ENCODE measurements around the gene PTPRN2. TPM values are rescaled to one million over a fixed set of nuclear protein-coding genes. Genes with fewer than 3 reads are reported as not detected.
A peak's percentile ranks its signal among the peaks of the same experiment; 100 is the strongest.

PTPRN2 gene
- total and polyA plus RNA-seq, 4 donors: 18.1 to 69.9 (median 50.4) TPM

DNA sequence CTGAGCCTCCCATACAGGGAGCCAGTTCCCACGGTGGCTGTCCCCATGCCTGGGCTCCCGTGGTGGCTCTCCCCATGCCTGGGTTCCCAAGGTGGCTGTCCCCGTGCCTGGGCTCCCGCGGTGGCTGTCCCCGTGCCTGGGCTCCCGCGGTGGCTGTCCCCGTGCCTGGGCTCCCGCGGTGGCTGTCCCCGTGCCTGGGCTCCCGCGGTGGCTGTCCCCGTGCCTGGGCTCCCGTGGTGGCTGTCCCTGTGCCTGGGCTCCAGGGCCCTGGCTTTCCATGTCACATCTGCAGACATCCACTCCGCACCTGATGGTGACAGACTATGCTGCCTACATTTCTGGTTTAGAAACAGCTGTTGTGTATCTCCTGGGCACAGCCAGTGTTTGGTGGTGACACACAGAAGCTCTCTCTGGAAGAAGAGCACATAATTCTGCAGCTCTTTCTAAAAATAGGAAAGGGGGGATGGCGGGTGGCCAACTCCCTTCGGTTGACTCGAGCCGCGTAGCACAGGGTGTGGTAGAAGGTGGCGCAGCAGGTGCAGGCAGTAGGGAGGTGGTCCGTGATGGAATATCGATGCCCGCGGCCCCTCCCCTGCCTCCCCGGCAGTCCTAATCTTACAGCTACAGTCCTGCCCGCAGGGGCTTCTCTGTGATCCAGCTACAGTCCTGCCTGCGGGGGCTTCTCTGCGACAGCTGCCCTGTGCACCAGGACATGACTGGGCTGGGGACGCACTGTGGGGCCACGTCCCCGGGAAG is 999.6 kb downstream of the PTPRN2 start:
- peak in 1 of 6 donors; percentile 50 for DNase-seq (ENCODE audit: low read depth in 4 of 6, low spot score in 6 of 6)
- H3K9me3 ChIP-seq (ENCODE audit: control insufficient read depth, insufficient read depth, low read length): no peaks in the 10 kb centered on the region
- peaks cover 17% of the 10 kb centered on the region for H3K4me1 ChIP-seq (ENCODE audit: control insufficient read depth, insufficient read depth, low read length)
- H3K27me3 ChIP-seq (ENCODE audit: control insufficient read depth, insufficient read depth, low read length): no peaks in the 10 kb centered on the region
- H3K36me3 ChIP-seq (ENCODE audit: control insufficient read depth, insufficient read depth, low read length): peaks cover 43% of the 10 kb centered on the region
- no peak overlapping the region for H3K27ac ChIP-seq (ENCODE audit: low read depth, low read length)
- H3K4me3 ChIP-seq (ENCODE audit: low read depth, low read length): no peak overlapping the region
- 81% methylated on average over 21 of the region's 34 CpGs for WGBS (ENCODE audit: insufficient coverage)

GRCh38 chr7:157587051-157587804 is 1000.4 kb downstream of the PTPRN2 start:
- Histone ChIP-seq H3K4me3 (ENCODE audit: low read depth, low read length) (no peak overlapping the region), H3K9me3 (ENCODE audit: control insufficient read depth, insufficient read depth, low read length) (no peaks in the 10 kb centered on the region), H3K4me1 (ENCODE audit: control insufficient read depth, insufficient read depth, low read length) (peaks cover 17% of the 10 kb centered on the region), H3K27ac (ENCODE audit: low read depth, low read length) (no peak overlapping the region), H3K27me3 (ENCODE audit: control insufficient read depth, insufficient read depth, low read length) (no peaks in the 10 kb centered on the region), H3K36me3 (ENCODE audit: control insufficient read depth, insufficient read depth, low read length) (peaks cover 36% of the 10 kb centered on the region)
- 93% methylated on average over 11 of the region's 12 CpGs for WGBS (ENCODE audit: insufficient coverage)
- no peak for DNase-seq (ENCODE audit: low read depth in 4 of 6, low spot score in 6 of 6)

- 90% methylated on average over 15 of the region's 15 CpGs for WGBS (ENCODE audit: insufficient coverage)
- H3K27ac ChIP-seq (ENCODE audit: low read depth, low read length): no peak overlapping the region
- DNase-seq (ENCODE audit: low read depth in 4 of 6, low spot score in 6 of 6): no peak
- no peaks in the 10 kb centered on the region for H3K27me3 ChIP-seq (ENCODE audit: control insufficient read depth, insufficient read depth, low read length)
- H3K9me3 ChIP-seq (ENCODE audit: control insufficient read depth, insufficient read depth, low read length): no peaks in the 10 kb centered on the region
- H3K4me3 ChIP-seq (ENCODE audit: low read depth, low read length): no peak overlapping the region
- H3K36me3 ChIP-seq (ENCODE audit: control insufficient read depth, insufficient read depth, low read length): peaks cover 34% of the 10 kb centered on the region
- H3K4me1 ChIP-seq (ENCODE audit: control insufficient read depth, insufficient read depth, low read length): peaks cover 20% of the 10 kb centered on the region
These were observed 1001.1 kb downstream of the PTPRN2 start for GRCh38 chr7:157586426-157586955.

DNA sequence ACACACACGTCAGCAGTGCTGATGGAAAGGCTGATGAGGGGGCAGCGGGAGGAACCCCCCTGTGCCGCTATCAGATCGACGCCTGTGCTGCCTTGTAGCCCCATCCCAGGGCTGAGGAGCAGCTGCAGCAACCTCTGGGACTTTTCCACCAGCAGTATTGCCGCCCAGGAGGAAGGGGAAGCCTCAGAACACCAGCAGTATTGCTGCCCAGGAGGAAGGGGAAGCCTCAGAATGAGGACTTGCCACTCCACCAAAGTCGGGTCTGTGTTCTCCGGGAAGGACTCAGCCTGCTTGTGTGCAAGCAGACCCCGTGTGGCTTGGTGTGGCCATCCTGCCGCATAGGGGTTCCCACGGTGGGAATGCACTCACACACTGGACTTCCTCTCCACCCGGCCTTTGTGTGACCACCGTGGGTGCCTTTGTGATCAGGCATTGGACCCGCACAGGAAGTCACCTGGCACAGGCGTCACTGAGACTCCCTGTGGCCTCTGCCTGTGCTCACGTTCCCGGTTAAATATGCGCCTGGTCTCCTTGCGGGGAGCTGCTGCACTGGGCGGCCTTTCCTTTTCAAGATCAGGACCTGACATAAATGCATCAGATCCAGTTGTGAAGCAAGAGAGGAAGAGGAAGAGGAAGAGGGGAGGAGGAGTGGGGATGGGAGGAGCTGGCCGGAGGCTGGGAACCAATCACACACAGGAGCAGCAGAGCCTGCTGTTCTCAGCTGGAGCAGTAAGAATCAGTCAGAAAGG is 1002.3 kb downstream of the PTPRN2 start:
- Histone ChIP-seq H3K27ac (ENCODE audit: low read depth, low read length) (no peak overlapping the region), H3K4me1 (ENCODE audit: control insufficient read depth, insufficient read depth, low read length) (peaks cover 32% of the 10 kb centered on the region), H3K36me3 (ENCODE audit: control insufficient read depth, insufficient read depth, low read length) (peaks cover 27% of the 10 kb centered on the region), H3K27me3 (ENCODE audit: control insufficient read depth, insufficient read depth, low read length) (no peaks in the 10 kb centered on the region), H3K4me3 (ENCODE audit: low read depth, low read length) (no peak overlapping the region), H3K9me3 (ENCODE audit: control insufficient read depth, insufficient read depth, low read length) (no peaks in the 10 kb centered on the region)
- peak in 1 of 6 donors; percentile 55 for DNase-seq (ENCODE audit: low read depth in 4 of 6, low spot score in 6 of 6)
- WGBS (ENCODE audit: insufficient coverage): 69% methylated on average over 21 of the region's 21 CpGs

GRCh38 chr7:157584420-157584819 is 1003.2 kb downstream of the PTPRN2 start:
- Histone ChIP-seq H3K27ac (ENCODE audit: low read depth, low read length) (no peak overlapping the region), H3K4me3 (ENCODE audit: low read depth, low read length) (no peak overlapping the region), H3K36me3 (ENCODE audit: control insufficient read depth, insufficient read depth, low read length) (peaks cover 27% of the 10 kb centered on the region), H3K4me1 (ENCODE audit: control insufficient read depth, insufficient read depth, low read length) (peaks cover 34% of the 10 kb centered on the region), H3K9me3 (ENCODE audit: control insufficient read depth, insufficient read depth, low read length) (no peaks in the 10 kb centered on the region), H3K27me3 (ENCODE audit: control insufficient read depth, insufficient read depth, low read length) (no peaks in the 10 kb centered on the region)
- peak in 1 of 6 donors; percentile 73 for DNase-seq (ENCODE audit: low read depth in 4 of 6, low spot score in 6 of 6)
- 75% methylated on average over 7 of the region's 9 CpGs for WGBS (ENCODE audit: insufficient coverage)

DNA sequence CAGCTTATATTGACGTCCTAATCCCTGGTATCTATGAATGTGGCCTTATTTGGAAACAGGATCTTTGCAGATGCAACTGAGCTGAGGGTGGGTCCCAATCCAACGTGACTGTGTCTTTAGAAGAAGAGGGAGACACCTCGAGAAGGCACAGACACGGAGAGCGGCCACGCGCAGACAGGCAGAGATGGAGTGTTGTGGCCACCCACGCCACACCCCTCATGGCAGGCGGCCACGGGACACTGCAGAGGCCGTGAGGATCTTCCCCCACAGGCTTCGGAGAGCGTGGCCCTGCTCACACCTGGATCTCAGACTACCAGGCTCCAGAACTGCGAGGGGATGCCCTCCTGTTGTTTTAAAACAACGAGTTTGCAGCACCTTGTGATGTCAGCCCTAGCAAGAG is 1005.9 kb downstream of the PTPRN2 start:
- Histone ChIP-seq H3K27me3 (ENCODE audit: control insufficient read depth, insufficient read depth, low read length) (no peaks in the 10 kb centered on the region), H3K9me3 (ENCODE audit: control insufficient read depth, insufficient read depth, low read length) (no peaks in the 10 kb centered on the region), H3K4me1 (ENCODE audit: control insufficient read depth, insufficient read depth, low read length) (peaks cover 33% of the 10 kb centered on the region), H3K27ac (ENCODE audit: low read depth, low read length) (no peak overlapping the region), H3K4me3 (ENCODE audit: low read depth, low read length) (no peak overlapping the region), H3K36me3 (ENCODE audit: control insufficient read depth, insufficient read depth, low read length) (peaks cover 24% of the 10 kb centered on the region)
- 79% methylated on average over 15 of the region's 15 CpGs for WGBS (ENCODE audit: insufficient coverage)
- no peak for DNase-seq (ENCODE audit: low read depth in 4 of 6, low spot score in 6 of 6)

- H3K27ac ChIP-seq (ENCODE audit: low read depth, low read length): no peak overlapping the region
These were observed 1007.3 kb downstream of the PTPRN2 start for GRCh38 chr7:157580324-157580723.

DNA sequence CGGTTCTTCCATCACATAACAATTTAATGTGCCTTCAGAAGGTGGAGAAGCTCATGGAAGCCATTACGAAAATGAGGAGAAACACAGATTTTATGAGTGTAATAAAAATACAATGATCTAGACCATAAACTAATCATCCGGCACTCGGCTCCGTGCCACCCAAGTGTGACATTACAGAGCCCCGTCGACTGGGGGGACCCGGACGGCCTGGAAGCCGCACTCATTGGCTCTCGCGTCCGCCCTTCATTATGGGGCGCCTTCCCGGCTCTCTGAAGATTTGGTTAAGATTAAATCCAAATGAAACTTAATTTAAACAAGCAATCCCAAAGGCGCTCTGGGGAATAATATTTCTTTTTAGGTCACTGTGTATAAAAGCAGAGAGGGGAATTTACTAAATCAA is 1008.2 kb downstream of the PTPRN2 start:
- H3K27me3 ChIP-seq (ENCODE audit: control insufficient read depth, insufficient read depth, low read length): no peaks in the 10 kb centered on the region
- peaks cover 26% of the 10 kb centered on the region for H3K4me1 ChIP-seq (ENCODE audit: control insufficient read depth, insufficient read depth, low read length)
- WGBS (ENCODE audit: insufficient coverage): no CpG with 5 or more reads among the region's 16 CpGs
- H3K9me3 ChIP-seq (ENCODE audit: control insufficient read depth, insufficient read depth, low read length): no peaks in the 10 kb centered on the region
- peak in 3 of 6 donors; percentile 11 to 97 (median 47) for DNase-seq (ENCODE audit: low read depth in 4 of 6, low spot score in 6 of 6)
- H3K27ac ChIP-seq (ENCODE audit: low read depth, low read length): no peak overlapping the region
- peaks cover 15% of the 10 kb centered on the region for H3K36me3 ChIP-seq (ENCODE audit: control insufficient read depth, insufficient read depth, low read length)
- no peak overlapping the region for H3K4me3 ChIP-seq (ENCODE audit: low read depth, low read length)

More at GRCh38 chr7:157580324-157580723, 1007.3 kb downstream of the PTPRN2 start:
- no peaks in the 10 kb centered on the region for H3K27me3 ChIP-seq (ENCODE audit: control insufficient read depth, insufficient read depth, low read length)
- no peak for DNase-seq (ENCODE audit: low read depth in 4 of 6, low spot score in 6 of 6)
- H3K9me3 ChIP-seq (ENCODE audit: control insufficient read depth, insufficient read depth, low read length): no peaks in the 10 kb centered on the region
- H3K4me3 ChIP-seq (ENCODE audit: low read depth, low read length): no peak overlapping the region
- 90% methylated on average over 4 of the region's 10 CpGs for WGBS (ENCODE audit: insufficient coverage)
- H3K36me3 ChIP-seq (ENCODE audit: control insufficient read depth, insufficient read depth, low read length): peaks cover 21% of the 10 kb centered on the region
- peaks cover 31% of the 10 kb centered on the region for H3K4me1 ChIP-seq (ENCODE audit: control insufficient read depth, insufficient read depth, low read length)

DNA sequence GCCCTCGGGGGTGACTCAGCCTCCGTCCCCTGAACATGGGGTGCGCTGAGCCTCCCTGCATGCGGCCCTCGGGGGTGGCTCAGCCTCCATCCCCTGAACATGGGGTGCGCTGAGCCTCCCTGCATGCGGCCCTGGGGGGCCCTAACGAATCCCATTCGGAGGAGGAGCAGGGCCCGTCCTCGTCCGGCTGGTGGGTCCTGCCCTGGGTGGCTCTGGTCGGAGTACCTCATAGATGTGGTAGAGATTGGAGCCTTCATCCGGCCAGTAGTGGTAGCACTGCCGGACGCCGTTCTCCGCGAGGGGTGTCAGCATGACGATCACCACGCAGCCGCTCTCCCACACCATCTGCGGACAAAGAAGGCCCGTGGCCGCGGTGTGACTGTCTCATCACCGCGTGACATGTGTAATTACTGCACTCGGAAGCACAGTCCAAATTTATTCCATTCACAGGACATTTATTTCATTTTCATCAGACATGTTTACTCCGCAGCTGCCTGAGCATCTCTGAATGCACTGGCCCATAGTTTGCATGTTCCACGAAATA is 1009.8 kb downstream of the PTPRN2 start:
- Histone ChIP-seq H3K27ac (ENCODE audit: low read depth, low read length) (no peak overlapping the region), H3K27me3 (ENCODE audit: control insufficient read depth, insufficient read depth, low read length) (no peaks in the 10 kb centered on the region), H3K36me3 (ENCODE audit: control insufficient read depth, insufficient read depth, low read length) (peaks cover 15% of the 10 kb centered on the region), H3K9me3 (ENCODE audit: control insufficient read depth, insufficient read depth, low read length) (no peaks in the 10 kb centered on the region), H3K4me1 (ENCODE audit: control insufficient read depth, insufficient read depth, low read length) (peaks cover 26% of the 10 kb centered on the region), H3K4me3 (ENCODE audit: low read depth, low read length) (no peak overlapping the region)
- no peak for DNase-seq (ENCODE audit: low read depth in 4 of 6, low spot score in 6 of 6)
- WGBS (ENCODE audit: insufficient coverage): 89% methylated on average over 31 of the region's 31 CpGs
